ENCODE results near the gene SCG2. TPM values are rescaled to one million over a fixed set of nuclear protein-coding genes. Genes with fewer than 3 reads are reported as not detected.

Gene SCG2
- total RNA-seq, 1 donor from 2014 or later, result 2.0 TPM

GRCh38 chr2:223643309-223643708 is 41.1 kb upstream of the SCG2 start:
- Mint-ChIP-seq H3K27me3 (ENCODE audit: low read depth) (peaks cover 23% of the 10 kb centered on the region), H3K9me3 (peaks cover 15% of the 10 kb centered on the region), H3K4me1 (peaks cover 26% of the 10 kb centered on the region), H3K36me3 (peaks cover 8% of the 10 kb centered on the region), H3K27ac (no peak overlapping the region), H3K4me3 (no peak overlapping the region)
- no peak for DNase-seq (ENCODE audit: low spot score in 2 of 2, unreplicated experiment in 2 of 2)
- no peak for TF ChIP-seq CTCF (IDR thresholded peaks at IDR 0.05; ENCODE audit: unreplicated experiment)

- no peak for TF ChIP-seq CTCF (IDR thresholded peaks at IDR 0.05; ENCODE audit: unreplicated experiment)
- Mint-ChIP-seq H3K4me3 (no peak overlapping the region), H3K36me3 (peaks cover 8% of the 10 kb centered on the region), H3K4me1 (peaks cover 26% of the 10 kb centered on the region), H3K9me3 (peaks cover 15% of the 10 kb centered on the region), H3K27me3 (ENCODE audit: low read depth) (peaks cover 16% of the 10 kb centered on the region), H3K27ac (no peak overlapping the region)
- DNase-seq (ENCODE audit: low spot score in 2 of 2, unreplicated experiment in 2 of 2), result no peak
Observed at GRCh38 chr2:223642506-223642905, 40.3 kb upstream of the SCG2 start.

- TF ChIP-seq CTCF (IDR thresholded peaks at IDR 0.05; ENCODE audit: unreplicated experiment), result no peak
- Mint-ChIP-seq H3K9me3 (peaks cover 21% of the 10 kb centered on the region), H3K27me3 (ENCODE audit: low read depth) (peaks cover 4% of the 10 kb centered on the region), H3K4me1 (peaks cover 22% of the 10 kb centered on the region), H3K27ac (peak overlapping the region; percentile 92), H3K36me3 (peaks cover 8% of the 10 kb centered on the region), H3K4me3 (no peak overlapping the region)
- peak; percentile 72 to 79 for DNase-seq (ENCODE audit: low spot score in 2 of 2, unreplicated experiment in 2 of 2)
Observed at GRCh38 chr2:223641082-223641481, 38.9 kb upstream of the SCG2 start.

- TF ChIP-seq CTCF (IDR thresholded peaks at IDR 0.05; ENCODE audit: unreplicated experiment), result no peak
- no peak overlapping the region for H3K4me3 Mint-ChIP-seq
- H3K4me1 Mint-ChIP-seq, result peaks cover 3% of the 10 kb centered on the region
- no peak overlapping the region for H3K27ac Mint-ChIP-seq
- no peak for DNase-seq (ENCODE audit: low spot score in 2 of 2, unreplicated experiment in 2 of 2)
- H3K27me3 Mint-ChIP-seq (ENCODE audit: low read depth), result peaks cover 2% of the 10 kb centered on the region
- H3K9me3 Mint-ChIP-seq, result peaks cover 24% of the 10 kb centered on the region
- peaks cover 8% of the 10 kb centered on the region for H3K36me3 Mint-ChIP-seq
Observed at GRCh38 chr2:223635080-223635479, 32.9 kb upstream of the SCG2 start.

GRCh38 chr2:223634238-223634637 is 32.1 kb upstream of the SCG2 start:
- Mint-ChIP-seq H3K4me1 (peaks cover 3% of the 10 kb centered on the region), H3K27ac (no peak overlapping the region), H3K27me3 (ENCODE audit: low read depth) (peaks cover 5% of the 10 kb centered on the region), H3K4me3 (no peak overlapping the region), H3K36me3 (peaks cover 5% of the 10 kb centered on the region), H3K9me3 (peaks cover 18% of the 10 kb centered on the region)
- DNase-seq (ENCODE audit: low spot score in 2 of 2, unreplicated experiment in 2 of 2), result no peak
- TF ChIP-seq CTCF (IDR thresholded peaks at IDR 0.05; ENCODE audit: unreplicated experiment), result no peak

GRCh38 chr2:223633656-223634055 is 31.5 kb upstream of the SCG2 start:
- Mint-ChIP-seq H3K4me1 (peaks cover 3% of the 10 kb centered on the region), H3K36me3 (peaks cover 4% of the 10 kb centered on the region), H3K9me3 (peaks cover 14% of the 10 kb centered on the region), H3K27ac (no peak overlapping the region), H3K4me3 (no peak overlapping the region), H3K27me3 (ENCODE audit: low read depth) (peaks cover 5% of the 10 kb centered on the region)
- TF ChIP-seq CTCF (IDR thresholded peaks at IDR 0.05; ENCODE audit: unreplicated experiment), result no peak
- no peak for DNase-seq (ENCODE audit: low spot score in 2 of 2, unreplicated experiment in 2 of 2)

All from mesothelial cell of epicardium (in vitro differentiated cells).